GM23338 (cell line): ENCODE results near the gene CBX6. TPM values are rescaled to one million over a fixed set of nuclear protein-coding genes. Genes with fewer than 3 reads are reported as not detected.

Experiments used
- ATAC-seq: fragments of 200-7000 bp; cut with Tn5 transposase; 3 replicates; pipeline ENCODE4 v1.9.1; 2020
- DNase-seq: peaks from one replicate; pipeline ENCODE4 v3.0.0-alpha.2; 2015; ENCODE audit warnings: low spot score
- H2AFZ ChIP-seq: fragments of 200-600 bp; sonication (generic); 2 replicates; pipeline ENCODE4 v1.8.0; 2016; ENCODE audit warnings: antibody characterized with exemption, mild to moderate bottlenecking, moderate library complexity
- H3F3A ChIP-seq: fragments of 200-600 bp; sonication (generic); replicated peaks from 2 replicates; pipeline ENCODE4 v1.8.0; 2017; ENCODE audit warnings: antibody characterized with exemption, mixed run types, low read depth
- H3K27ac ChIP-seq: fragments of 200-600 bp; sonication (generic); 2 replicates; pipeline ENCODE4 v1.6.1; 2016; ENCODE audit warnings: low read depth
- H3K27me3 ChIP-seq: fragments of 200-600 bp; sonication (generic); 2 replicates; pipeline ENCODE4 v1.8.0; 2016; ENCODE audit warnings: mild to moderate bottlenecking, mixed run types, moderate library complexity; ENCODE audit not compliant: insufficient read depth
- H3K36me3 ChIP-seq: fragments of 200-600 bp; sonication (generic); 2 replicates; pipeline ENCODE4 v1.8.0; 2016; ENCODE audit warnings: mild to moderate bottlenecking; ENCODE audit not compliant: insufficient read depth
- H3K4me1 ChIP-seq: fragments of 200-600 bp; sonication (generic); 2 replicates; pipeline ENCODE4 v1.8.0; 2016; ENCODE audit warnings: mild to moderate bottlenecking, moderate library complexity; ENCODE audit not compliant: insufficient read depth
- H3K4me2 ChIP-seq: fragments of 200-600 bp; sonication (generic); 2 replicates; pipeline ENCODE4 v1.7.1; 2017; ENCODE audit warnings: mixed run types
- H3K4me3 ChIP-seq: fragments of 200-600 bp; sonication (generic); 2 replicates; pipeline ENCODE4 v1.6.1; 2016; ENCODE audit warnings: mixed run types
- H3K79me2 ChIP-seq: fragments of 200-600 bp; sonication (generic); replicated peaks from 2 replicates; pipeline ENCODE4 v1.8.0; 2017; ENCODE audit warnings: mild to moderate bottlenecking; ENCODE audit not compliant: insufficient read depth
- H3K9me2 ChIP-seq: fragments of 200-600 bp; sonication (generic); 2 replicates; pipeline ENCODE4 v1.8.0; 2017; ENCODE audit not compliant: insufficient read depth
- H4K20me1 ChIP-seq: fragments of 200-600 bp; sonication (generic); replicated peaks from 2 replicates; pipeline ENCODE4 v1.8.0; 2017; ENCODE audit warnings: mild to moderate bottlenecking; ENCODE audit not compliant: insufficient read depth
- H3K27ac Mint-ChIP-seq: 2 replicates; pipeline ENCODE4 v1.8.0; 2020; ENCODE audit warnings: inconsistent platforms, mild to moderate bottlenecking, moderate library complexity, mixed read lengths
- H3K27me3 Mint-ChIP-seq: 3 replicates; pipeline ENCODE4 v1.8.0; 2022; ENCODE audit warnings: low read depth, mild to moderate bottlenecking, moderate library complexity, mixed read lengths, inconsistent platforms; ENCODE audit not compliant: insufficient read depth, poor library complexity
- H3K36me3 Mint-ChIP-seq: 3 replicates; pipeline ENCODE4 v1.8.0; 2021; ENCODE audit warnings: low read depth, mild to moderate bottlenecking, inconsistent platforms, moderate library complexity, mixed read lengths
- H3K4me1 Mint-ChIP-seq: 3 replicates; pipeline ENCODE4 v1.8.0; 2020; ENCODE audit warnings: mild to moderate bottlenecking, inconsistent platforms, mixed read lengths
- H3K4me3 Mint-ChIP-seq: 3 replicates; pipeline ENCODE4 v1.8.0; 2021; ENCODE audit warnings: moderate library complexity, mild to moderate bottlenecking, inconsistent platforms, mixed read lengths
- H3K9me3 Mint-ChIP-seq: 3 replicates; pipeline ENCODE4 v1.8.0; 2020; ENCODE audit warnings: moderate library complexity, mild to moderate bottlenecking, inconsistent platforms, mixed read lengths
- CREB1 ChIP-seq: fragments of 250-450 bp; sonication (Bioruptor Pico); IDR thresholded peaks from 2 replicates; pipeline ENCODE4 v1.5.0; 2020; ENCODE audit warnings: low read depth, mild to moderate bottlenecking, moderate library complexity
- EZH2 ChIP-seq: fragments of 200-600 bp; sonication (generic); IDR thresholded peaks from one replicate; pipeline ENCODE4 v1.8.0; 2017; ENCODE audit warnings: antibody characterized with exemption, mild to moderate bottlenecking, low read depth; ENCODE audit not compliant: unreplicated experiment
- EZH2phosphoT487 ChIP-seq: fragments of 200-600 bp; sonication (generic); IDR thresholded peaks from one replicate; pipeline ENCODE4 v1.8.1; 2018; ENCODE audit warnings: antibody characterized with exemption; ENCODE audit not compliant: unreplicated experiment
- JUNB ChIP-seq: IDR thresholded peaks from one replicate; pipeline ENCODE4 v1.6.1; 2016; ENCODE audit warnings: antibody characterized with exemption; ENCODE audit not compliant: unreplicated experiment
- NANOG ChIP-seq: IDR thresholded peaks from 2 replicates; pipeline ENCODE4 v1.6.1; 2016; ENCODE audit warnings: antibody characterized with exemption, borderline replicate concordance
- POLR2AphosphoS5 ChIP-seq: IDR thresholded peaks from 2 replicates; pipeline ENCODE4 v1.6.1; 2016; ENCODE audit warnings: antibody characterized with exemption, low read depth
- STAT1 ChIP-seq: IDR thresholded peaks from one replicate; pipeline ENCODE4 v1.6.1; 2016; ENCODE audit warnings: antibody characterized with exemption; ENCODE audit not compliant: unreplicated experiment
- ZNF114 ChIP-seq: fragments of 250-450 bp; sonication (Bioruptor Pico); IDR thresholded peaks from 2 replicates; pipeline ENCODE4 v1.5.0; 2020; ENCODE audit warnings: mild to moderate bottlenecking, moderate library complexity
- ZNF331 ChIP-seq: fragments of 250-450 bp; sonication (Bioruptor Pico); IDR thresholded peaks from 2 replicates; pipeline ENCODE4 v1.5.0; 2020; ENCODE audit warnings: low read depth, mild to moderate bottlenecking, moderate library complexity
- polyA plus RNA-seq: library from polyadenylated mRNA; unstranded; fragments of >200 nt; fragmentation: Nextera tagmentation; extraction: Ambion mirVana; gene quantifications from 2 replicates; pipeline ENCODE4 v1.2.1, GENCODE V29; 2016
- total RNA-seq: library from RNA; depleted of rRNA; stranded (reverse); fragments of >200 nt; shearing (Covaris generic); gene quantifications from 2 replicates; pipeline ENCODE4 v1.2.3, GENCODE V29; 2014
- TF ChIP-seq, protein P1 (sequence below): IDR thresholded peaks from one replicate; pipeline ENCODE4 v1.6.1; 2018; ENCODE audit warnings: antibody characterized with exemption; ENCODE audit not compliant: unreplicated experiment
- TF ChIP-seq, protein P2 (sequence below), 2 experiments: fragments of 200-600 bp in 1 of 2; sonication (generic) in 1 of 2; conservative IDR thresholded peaks; 2 replicates each; pipeline versions ENCODE4 v1.5.1 to v1.6.1; 2016 to 2017; ENCODE audit warnings: antibody characterized with exemption in 2 of 2, low read depth in 2 of 2, mild to moderate bottlenecking in 2 of 2, moderate library complexity in 1 of 2
- TF ChIP-seq, protein P3 (sequence below): fragments of 250-450 bp; sonication (Bioruptor Pico); IDR thresholded peaks from 2 replicates; pipeline ENCODE4 v1.5.0; 2020; ENCODE audit warnings: mild to moderate bottlenecking, moderate library complexity
- TF ChIP-seq, protein P4 (sequence below): IDR thresholded peaks from 2 replicates; pipeline ENCODE4 v1.6.1; 2016; ENCODE audit warnings: antibody characterized with exemption

The CBX6 gene
- total and polyA plus RNA-seq, 2 experiments from 2014 or later, result 18.5 to 23.0 TPM

DNA sequence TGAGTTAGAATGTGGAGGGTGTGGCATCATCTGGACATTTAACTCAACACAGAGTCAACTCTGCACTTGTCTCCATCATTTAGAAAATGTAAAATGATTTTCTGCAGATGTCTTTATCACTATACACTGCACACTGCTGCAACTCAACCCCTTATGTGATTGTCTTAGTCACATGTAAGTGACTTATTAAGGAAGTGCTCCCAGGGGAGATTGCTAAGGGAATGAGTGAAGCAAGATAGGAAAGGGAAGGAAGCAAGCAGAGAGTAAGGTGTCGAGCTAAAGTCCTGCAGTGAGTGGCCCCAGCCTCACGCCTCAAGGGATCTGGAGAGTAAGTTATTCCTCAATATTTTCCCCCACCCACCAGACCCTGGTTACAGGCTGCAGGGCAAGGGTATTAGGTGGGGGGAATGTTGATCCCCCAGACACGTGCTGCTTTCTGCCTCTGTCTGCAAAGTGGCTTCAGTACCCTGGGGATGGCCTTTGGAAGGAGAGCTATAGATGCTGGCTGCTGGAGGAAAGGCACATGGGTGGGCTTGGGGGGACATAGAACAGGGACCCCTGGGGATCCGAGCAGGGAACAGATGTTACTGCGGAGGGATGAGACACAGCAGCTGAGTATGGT is 7.2 kb upstream of the CBX6 start:
- no peak for DNase-seq
- no peak overlapping the region for H3K4me3 Mint-ChIP-seq
- TF ChIP-seq CREB1 (no peak), ZNF114 (CRISPR knock-in tag) (no peak), EZH2phosphoT487 (no peak), POLR2AphosphoS5 (no peak), ZNF331 (CRISPR knock-in tag) (no peak), JUNB (no peak), NANOG (no peak), STAT1 (no peak), EZH2 (no peak)
- TF ChIP-seq, protein P1, sequence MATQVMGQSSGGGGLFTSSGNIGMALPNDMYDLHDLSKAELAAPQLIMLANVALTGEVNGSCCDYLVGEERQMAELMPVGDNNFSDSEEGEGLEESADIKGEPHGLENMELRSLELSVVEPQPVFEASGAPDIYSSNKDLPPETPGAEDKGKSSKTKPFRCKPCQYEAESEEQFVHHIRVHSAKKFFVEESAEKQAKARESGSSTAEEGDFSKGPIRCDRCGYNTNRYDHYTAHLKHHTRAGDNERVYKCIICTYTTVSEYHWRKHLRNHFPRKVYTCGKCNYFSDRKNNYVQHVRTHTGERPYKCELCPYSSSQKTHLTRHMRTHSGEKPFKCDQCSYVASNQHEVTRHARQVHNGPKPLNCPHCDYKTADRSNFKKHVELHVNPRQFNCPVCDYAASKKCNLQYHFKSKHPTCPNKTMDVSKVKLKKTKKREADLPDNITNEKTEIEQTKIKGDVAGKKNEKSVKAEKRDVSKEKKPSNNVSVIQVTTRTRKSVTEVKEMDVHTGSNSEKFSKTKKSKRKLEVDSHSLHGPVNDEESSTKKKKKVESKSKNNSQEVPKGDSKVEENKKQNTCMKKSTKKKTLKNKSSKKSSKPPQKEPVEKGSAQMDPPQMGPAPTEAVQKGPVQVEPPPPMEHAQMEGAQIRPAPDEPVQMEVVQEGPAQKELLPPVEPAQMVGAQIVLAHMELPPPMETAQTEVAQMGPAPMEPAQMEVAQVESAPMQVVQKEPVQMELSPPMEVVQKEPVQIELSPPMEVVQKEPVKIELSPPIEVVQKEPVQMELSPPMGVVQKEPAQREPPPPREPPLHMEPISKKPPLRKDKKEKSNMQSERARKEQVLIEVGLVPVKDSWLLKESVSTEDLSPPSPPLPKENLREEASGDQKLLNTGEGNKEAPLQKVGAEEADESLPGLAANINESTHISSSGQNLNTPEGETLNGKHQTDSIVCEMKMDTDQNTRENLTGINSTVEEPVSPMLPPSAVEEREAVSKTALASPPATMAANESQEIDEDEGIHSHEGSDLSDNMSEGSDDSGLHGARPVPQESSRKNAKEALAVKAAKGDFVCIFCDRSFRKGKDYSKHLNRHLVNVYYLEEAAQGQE, result no peak
- TF ChIP-seq, protein P2, sequence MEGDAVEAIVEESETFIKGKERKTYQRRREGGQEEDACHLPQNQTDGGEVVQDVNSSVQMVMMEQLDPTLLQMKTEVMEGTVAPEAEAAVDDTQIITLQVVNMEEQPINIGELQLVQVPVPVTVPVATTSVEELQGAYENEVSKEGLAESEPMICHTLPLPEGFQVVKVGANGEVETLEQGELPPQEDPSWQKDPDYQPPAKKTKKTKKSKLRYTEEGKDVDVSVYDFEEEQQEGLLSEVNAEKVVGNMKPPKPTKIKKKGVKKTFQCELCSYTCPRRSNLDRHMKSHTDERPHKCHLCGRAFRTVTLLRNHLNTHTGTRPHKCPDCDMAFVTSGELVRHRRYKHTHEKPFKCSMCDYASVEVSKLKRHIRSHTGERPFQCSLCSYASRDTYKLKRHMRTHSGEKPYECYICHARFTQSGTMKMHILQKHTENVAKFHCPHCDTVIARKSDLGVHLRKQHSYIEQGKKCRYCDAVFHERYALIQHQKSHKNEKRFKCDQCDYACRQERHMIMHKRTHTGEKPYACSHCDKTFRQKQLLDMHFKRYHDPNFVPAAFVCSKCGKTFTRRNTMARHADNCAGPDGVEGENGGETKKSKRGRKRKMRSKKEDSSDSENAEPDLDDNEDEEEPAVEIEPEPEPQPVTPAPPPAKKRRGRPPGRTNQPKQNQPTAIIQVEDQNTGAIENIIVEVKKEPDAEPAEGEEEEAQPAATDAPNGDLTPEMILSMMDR (conservative IDR thresholded peaks at IDR 0.05; ENCODE audit: low read depth in 2 of 2), result no peak
- TF ChIP-seq, protein P3, sequence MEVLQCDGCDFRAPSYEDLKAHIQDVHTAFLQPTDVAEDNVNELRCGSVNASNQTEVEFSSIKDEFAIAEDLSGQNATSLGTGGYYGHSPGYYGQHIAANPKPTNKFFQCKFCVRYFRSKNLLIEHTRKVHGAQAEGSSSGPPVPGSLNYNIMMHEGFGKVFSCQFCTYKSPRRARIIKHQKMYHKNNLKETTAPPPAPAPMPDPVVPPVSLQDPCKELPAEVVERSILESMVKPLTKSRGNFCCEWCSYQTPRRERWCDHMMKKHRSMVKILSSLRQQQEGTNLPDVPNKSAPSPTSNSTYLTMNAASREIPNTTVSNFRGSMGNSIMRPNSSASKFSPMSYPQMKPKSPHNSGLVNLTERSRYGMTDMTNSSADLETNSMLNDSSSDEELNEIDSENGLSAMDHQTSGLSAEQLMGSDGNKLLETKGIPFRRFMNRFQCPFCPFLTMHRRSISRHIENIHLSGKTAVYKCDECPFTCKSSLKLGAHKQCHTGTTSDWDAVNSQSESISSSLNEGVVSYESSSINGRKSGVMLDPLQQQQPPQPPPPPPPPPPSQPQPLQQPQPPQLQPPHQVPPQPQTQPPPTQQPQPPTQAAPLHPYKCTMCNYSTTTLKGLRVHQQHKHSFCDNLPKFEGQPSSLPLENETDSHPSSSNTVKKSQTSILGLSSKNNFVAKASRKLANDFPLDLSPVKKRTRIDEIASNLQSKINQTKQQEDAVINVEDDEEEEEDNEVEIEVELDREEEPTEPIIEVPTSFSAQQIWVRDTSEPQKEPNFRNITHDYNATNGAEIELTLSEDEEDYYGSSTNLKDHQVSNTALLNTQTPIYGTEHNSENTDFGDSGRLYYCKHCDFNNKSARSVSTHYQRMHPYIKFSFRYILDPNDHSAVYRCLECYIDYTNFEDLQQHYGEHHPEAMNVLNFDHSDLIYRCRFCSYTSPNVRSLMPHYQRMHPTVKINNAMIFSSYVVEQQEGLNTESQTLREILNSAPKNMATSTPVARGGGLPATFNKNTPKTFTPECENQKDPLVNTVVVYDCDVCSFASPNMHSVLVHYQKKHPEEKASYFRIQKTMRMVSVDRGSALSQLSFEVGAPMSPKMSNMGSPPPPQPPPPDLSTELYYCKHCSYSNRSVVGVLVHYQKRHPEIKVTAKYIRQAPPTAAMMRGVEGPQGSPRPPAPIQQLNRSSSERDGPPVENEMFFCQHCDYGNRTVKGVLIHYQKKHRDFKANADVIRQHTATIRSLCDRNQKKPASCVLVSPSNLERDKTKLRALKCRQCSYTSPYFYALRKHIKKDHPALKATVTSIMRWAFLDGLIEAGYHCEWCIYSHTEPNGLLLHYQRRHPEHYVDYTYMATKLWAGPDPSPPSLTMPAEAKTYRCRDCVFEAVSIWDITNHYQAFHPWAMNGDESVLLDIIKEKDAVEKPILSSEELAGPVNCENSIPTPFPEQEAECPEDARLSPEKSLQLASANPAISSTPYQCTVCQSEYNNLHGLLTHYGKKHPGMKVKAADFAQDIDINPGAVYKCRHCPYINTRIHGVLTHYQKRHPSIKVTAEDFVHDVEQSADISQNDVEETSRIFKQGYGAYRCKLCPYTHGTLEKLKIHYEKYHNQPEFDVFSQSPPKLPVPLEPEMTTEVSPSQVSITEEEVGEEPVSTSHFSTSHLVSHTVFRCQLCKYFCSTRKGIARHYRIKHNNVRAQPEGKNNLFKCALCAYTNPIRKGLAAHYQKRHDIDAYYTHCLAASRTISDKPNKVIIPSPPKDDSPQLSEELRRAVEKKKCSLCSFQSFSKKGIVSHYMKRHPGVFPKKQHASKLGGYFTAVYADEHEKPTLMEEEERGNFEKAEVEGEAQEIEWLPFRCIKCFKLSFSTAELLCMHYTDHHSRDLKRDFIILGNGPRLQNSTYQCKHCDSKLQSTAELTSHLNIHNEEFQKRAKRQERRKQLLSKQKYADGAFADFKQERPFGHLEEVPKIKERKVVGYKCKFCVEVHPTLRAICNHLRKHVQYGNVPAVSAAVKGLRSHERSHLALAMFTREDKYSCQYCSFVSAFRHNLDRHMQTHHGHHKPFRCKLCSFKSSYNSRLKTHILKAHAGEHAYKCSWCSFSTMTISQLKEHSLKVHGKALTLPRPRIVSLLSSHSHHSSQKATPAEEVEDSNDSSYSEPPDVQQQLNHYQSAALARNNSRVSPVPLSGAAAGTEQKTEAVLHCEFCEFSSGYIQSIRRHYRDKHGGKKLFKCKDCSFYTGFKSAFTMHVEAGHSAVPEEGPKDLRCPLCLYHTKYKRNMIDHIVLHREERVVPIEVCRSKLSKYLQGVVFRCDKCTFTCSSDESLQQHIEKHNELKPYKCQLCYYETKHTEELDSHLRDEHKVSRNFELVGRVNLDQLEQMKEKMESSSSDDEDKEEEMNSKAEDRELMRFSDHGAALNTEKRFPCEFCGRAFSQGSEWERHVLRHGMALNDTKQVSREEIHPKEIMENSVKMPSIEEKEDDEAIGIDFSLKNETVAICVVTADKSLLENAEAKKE, result no peak
- TF ChIP-seq, protein P4, sequence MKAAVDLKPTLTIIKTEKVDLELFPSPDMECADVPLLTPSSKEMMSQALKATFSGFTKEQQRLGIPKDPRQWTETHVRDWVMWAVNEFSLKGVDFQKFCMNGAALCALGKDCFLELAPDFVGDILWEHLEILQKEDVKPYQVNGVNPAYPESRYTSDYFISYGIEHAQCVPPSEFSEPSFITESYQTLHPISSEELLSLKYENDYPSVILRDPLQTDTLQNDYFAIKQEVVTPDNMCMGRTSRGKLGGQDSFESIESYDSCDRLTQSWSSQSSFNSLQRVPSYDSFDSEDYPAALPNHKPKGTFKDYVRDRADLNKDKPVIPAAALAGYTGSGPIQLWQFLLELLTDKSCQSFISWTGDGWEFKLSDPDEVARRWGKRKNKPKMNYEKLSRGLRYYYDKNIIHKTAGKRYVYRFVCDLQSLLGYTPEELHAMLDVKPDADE, result no peak

More for the DNA sequence above, 7.2 kb upstream of the CBX6 start:
- Histone ChIP-seq H3K36me3 (no peaks in the 10 kb centered on the region), H3K27ac (no peak overlapping the region), H3K9me2 (no peaks in the 10 kb centered on the region), H3K79me2 (no peaks in the 10 kb centered on the region), H4K20me1 (no peaks in the 10 kb centered on the region), H3K4me2 (no peak overlapping the region), H2AFZ (no peak overlapping the region), H3F3A (no peaks in the 10 kb centered on the region), H3K4me3 (no peak overlapping the region), H3K27me3 (no peaks in the 10 kb centered on the region; the same call in 1 of the 2 replicates), H3K4me1 (peaks cover 14% of the 10 kb centered on the region)
- Mint-ChIP-seq H3K9me3 (no peaks in the 10 kb centered on the region), H3K4me1 (peaks cover 24% of the 10 kb centered on the region), H3K27ac (no peak overlapping the region), H3K36me3 (no peaks in the 10 kb centered on the region), H3K27me3 (peaks cover 10% of the 10 kb centered on the region)
- ATAC-seq, result no peak
